Measurements from ENCODE around the gene ELAPOR1. TPM values are rescaled to one million over a fixed set of nuclear protein-coding genes. Genes with fewer than 3 reads are reported as not detected.

The ELAPOR1 gene
- total RNA-seq, 4 donors from 2014 or later: 0.40 to 14.8 (median 0.53) TPM

GRCh38 chr1:109133815-109134214 lies 19.9 kb downstream of the ELAPOR1 start:
- Histone ChIP-seq H3K36me3 (no peaks in the 10 kb centered on the region), H3K9me3 (no peaks in the 10 kb centered on the region), H3K27me3 (no peaks in the 10 kb centered on the region), H3K27ac (no peak overlapping the region), H3K4me3 (no peak overlapping the region), H3K4me1 (no peaks in the 10 kb centered on the region)
- TF ChIP-seq POLR2A (IDR thresholded peaks at IDR 0.05): no peak
- no peak for DNase-seq
- intact Hi-C loops (cut with DNase I): no loop called here
- WGBS, 2 donors: 41 to 49% methylated on average over 2 of the region's 2 CpGs

GRCh38 chr1:109134423-109134822 lies 20.5 kb downstream of the ELAPOR1 start:
- DNase-seq: no peak
- Histone ChIP-seq H3K36me3 (no peaks in the 10 kb centered on the region), H3K4me3 (no peak overlapping the region), H3K27me3 (no peaks in the 10 kb centered on the region), H3K9me3 (no peaks in the 10 kb centered on the region), H3K4me1 (no peaks in the 10 kb centered on the region), H3K27ac (no peak overlapping the region)
- no peak for TF ChIP-seq POLR2A (IDR thresholded peaks at IDR 0.05)
- TF ChIP-seq CTCF (IDR thresholded peaks at IDR 0.05): no peak
- WGBS, 2 donors: 58 to 64% methylated on average over 7 of the region's 7 CpGs
- intact Hi-C loops (cut with DNase I): no loop called here

GRCh38 chr1:109135940-109136339 lies 22.0 kb downstream of the ELAPOR1 start:
- Histone ChIP-seq H3K4me1 (no peaks in the 10 kb centered on the region), H3K36me3 (no peaks in the 10 kb centered on the region), H3K9me3 (no peaks in the 10 kb centered on the region), H3K27ac (no peak overlapping the region), H3K27me3 (no peaks in the 10 kb centered on the region), H3K4me3 (no peak overlapping the region)
- DNase-seq: no peak
- intact Hi-C loops (cut with DNase I): no loop called here
- WGBS, 2 donors: 87 to 97% methylated on average over 3 of the region's 3 CpGs
- TF ChIP-seq POLR2A (IDR thresholded peaks at IDR 0.05) (no peak), CTCF (IDR thresholded peaks at IDR 0.05) (no peak)

- no peak for DNase-seq
- no peak overlapping the region for H3K4me3 ChIP-seq
- no peaks in the 10 kb centered on the region for H3K4me1 ChIP-seq
- H3K27ac ChIP-seq: no peak overlapping the region
- H3K9me3 ChIP-seq: no peaks in the 10 kb centered on the region
- intact Hi-C loops (cut with DNase I): no loop called here
- 81 to 89% methylated on average over 6 of the region's 6 CpGs for WGBS, 2 donors
- TF ChIP-seq POLR2A (IDR thresholded peaks at IDR 0.05) (no peak), CTCF (IDR thresholded peaks at IDR 0.05) (no peak)
- H3K27me3 ChIP-seq: no peaks in the 10 kb centered on the region
- H3K36me3 ChIP-seq: no peaks in the 10 kb centered on the region
Measured at GRCh38 chr1:109136766-109137165, 22.9 kb downstream of the ELAPOR1 start.

- no peak for DNase-seq
Measured at GRCh38 chr1:109137958-109138357, 24.0 kb downstream of the ELAPOR1 start.

More at GRCh38 chr1:109137958-109138357, 24.0 kb downstream of the ELAPOR1 start:
- H3K27me3 ChIP-seq: no peaks in the 10 kb centered on the region
- H3K4me3 ChIP-seq: no peak overlapping the region
- no peak overlapping the region for H3K27ac ChIP-seq
- H3K4me1 ChIP-seq: no peaks in the 10 kb centered on the region
- intact Hi-C loops (cut with DNase I): no loop called here
- TF ChIP-seq CTCF (IDR thresholded peaks at IDR 0.05) (no peak), POLR2A (IDR thresholded peaks at IDR 0.05) (no peak)
- H3K9me3 ChIP-seq: no peaks in the 10 kb centered on the region
- H3K36me3 ChIP-seq: no peaks in the 10 kb centered on the region
- 89% methylated on average over 3 of the region's 3 CpGs; no CpG with 5 or more reads in 1 of the 2 donors for WGBS, 2 donors

All from esophagus squamous epithelium (tissue), 5 donors.